KMS-11 (cell line): ENCODE measurements around the gene INPP5K.

Experiments
- H2AFZ ChIP-seq: fragments of 200-600 bp; sonication (generic); 2 replicates; pipeline ENCODE4 v1.6.1; 2016; ENCODE audit warnings: antibody characterized with exemption, mixed run types, low read depth
- H3K27ac ChIP-seq: fragments of 200-600 bp; sonication (generic); 2 replicates; pipeline ENCODE4 v1.6.1; 2016; ENCODE audit warnings: mild to moderate bottlenecking, mixed run types
- H3K27me3 ChIP-seq: fragments of 200-600 bp; sonication (generic); 2 replicates; pipeline ENCODE4 v1.6.1; 2017; ENCODE audit warnings: mild to moderate bottlenecking, low read depth, mixed run types, moderate library complexity; ENCODE audit not compliant: insufficient read depth
- H3K36me3 ChIP-seq: fragments of 200-600 bp; sonication (generic); 2 replicates; pipeline ENCODE4 v1.6.1; 2017; ENCODE audit warnings: mild to moderate bottlenecking, mixed run types; ENCODE audit not compliant: insufficient read depth
- H3K4me1 ChIP-seq: fragments of 200-600 bp; sonication (generic); 2 replicates; pipeline ENCODE4 v1.6.1; 2016; ENCODE audit warnings: mild to moderate bottlenecking, low read depth, mixed run types; ENCODE audit not compliant: poor library complexity, severe bottlenecking
- H3K4me2 ChIP-seq: fragments of 200-600 bp; sonication (generic); 2 replicates; pipeline ENCODE4 v1.7.0; 2016; ENCODE audit warnings: mild to moderate bottlenecking, mixed run types
- H3K4me3 ChIP-seq: fragments of 200-600 bp; sonication (generic); IDR thresholded peaks from 2 replicates; pipeline ENCODE4 v1.6.1; 2017; ENCODE audit warnings: low read depth, low read length, mixed read lengths; ENCODE audit not compliant: insufficient read depth
- H3K79me2 ChIP-seq: fragments of 200-600 bp; sonication (generic); 2 replicates; pipeline ENCODE4 v1.6.1; 2016; ENCODE audit warnings: low read depth, mixed run types; ENCODE audit not compliant: insufficient read depth
- H3K9ac ChIP-seq: fragments of 200-600 bp; sonication (generic); 2 replicates; pipeline ENCODE4 v1.6.1; 2016; ENCODE audit warnings: mild to moderate bottlenecking, mixed run types
- H4K20me1 ChIP-seq: fragments of 200-600 bp; sonication (generic); 2 replicates; pipeline ENCODE4 v1.6.1; 2016; ENCODE audit warnings: mild to moderate bottlenecking, mixed run types; ENCODE audit not compliant: insufficient read depth
- CTCF ChIP-seq: fragments of 200-600 bp; sonication (generic); conservative IDR thresholded peaks from 2 replicates; pipeline ENCODE4 v1.6.1; 2017; ENCODE audit warnings: low read depth, mild to moderate bottlenecking, antibody characterized with exemption, low read length, moderate library complexity, mixed read lengths

Gene INPP5K

GRCh38 chr17:1462164-1463112, 54.0 kb downstream of the INPP5K start:
- no peak overlapping the region for H3K9ac ChIP-seq
- no peaks in the 10 kb centered on the region for H3K36me3 ChIP-seq
- H3K4me2 ChIP-seq = no peak overlapping the region
- no peak for TF ChIP-seq CTCF
- no peak overlapping the region; the same call in 1 of the 2 replicates for H3K27ac ChIP-seq
- H2AFZ ChIP-seq = no peak overlapping the region
- H3K4me3 ChIP-seq = no peak overlapping the region
- H3K27me3 ChIP-seq = no peaks in the 10 kb centered on the region
- no peaks in the 10 kb centered on the region for H4K20me1 ChIP-seq
- no peaks in the 10 kb centered on the region for H3K79me2 ChIP-seq
- peaks cover 13% of the 10 kb centered on the region for H3K4me1 ChIP-seq

GRCh38 chr17:1461198-1461944, 55.0 kb downstream of the INPP5K start:
- H3K4me3 ChIP-seq = no peak overlapping the region
- H2AFZ ChIP-seq = no peak overlapping the region
- no peaks in the 10 kb centered on the region for H3K36me3 ChIP-seq
- H3K9ac ChIP-seq = no peak overlapping the region
- H3K4me1 ChIP-seq = peaks cover 17% of the 10 kb centered on the region
- H3K79me2 ChIP-seq = no peaks in the 10 kb centered on the region
- H4K20me1 ChIP-seq = no peaks in the 10 kb centered on the region
- H3K27ac ChIP-seq = no peak overlapping the region
- no peak for TF ChIP-seq CTCF
- no peaks in the 10 kb centered on the region for H3K27me3 ChIP-seq
- no peak overlapping the region for H3K4me2 ChIP-seq

- H2AFZ ChIP-seq = no peak overlapping the region
- no peak overlapping the region for H3K27ac ChIP-seq
- no peak overlapping the region for H3K4me3 ChIP-seq
- peaks cover 18% of the 10 kb centered on the region for H3K4me1 ChIP-seq
- peaks cover 4% of the 10 kb centered on the region; the same call in 1 of the 2 replicates for H3K79me2 ChIP-seq
- no peaks in the 10 kb centered on the region for H4K20me1 ChIP-seq
- no peaks in the 10 kb centered on the region for H3K27me3 ChIP-seq
- no peak overlapping the region for H3K9ac ChIP-seq
- TF ChIP-seq CTCF = no peak
- H3K36me3 ChIP-seq = no peaks in the 10 kb centered on the region
- H3K4me2 ChIP-seq = no peak overlapping the region
Observed at GRCh38 chr17:1460233-1460632, 56.2 kb downstream of the INPP5K start.

GRCh38 chr17:1455797-1456599, 60.4 kb downstream of the INPP5K start, which contains the start of gene CRK:
TSS of gene CRK (minus strand) at chr17:1456232. CDS start at chr17:1456117, 115 bp downstream.
- H3K4me1 ChIP-seq = peaks cover 18% of the 10 kb centered on the region
- peak within 1 kb of the TSS; percentile 84 for H3K4me2 ChIP-seq
- H3K36me3 ChIP-seq = no peaks in the 10 kb centered on the region
- TF ChIP-seq CTCF = no peak
- H3K27ac ChIP-seq = peak within 1 kb of the TSS; percentile 63
- peaks cover 46% of the 10 kb centered on the region for H3K79me2 ChIP-seq
- H3K27me3 ChIP-seq = no peaks in the 10 kb centered on the region
- no peaks in the 10 kb centered on the region for H4K20me1 ChIP-seq
- peak within 1 kb of the TSS; percentile 79 for H2AFZ ChIP-seq
- peak within 1 kb of the TSS; percentile 78 for H3K9ac ChIP-seq
- no peak within 1 kb of the TSS for H3K4me3 ChIP-seq
